SK-N-SH treated with all-trans-retinoic acid at 6 μM for 48 hours (cell line): Measurements from ENCODE around the gene CAPRIN1.

Experiments
- ATAC-seq: fragments of 200-7000 bp; cut with Tn5 transposase; 3 replicates; pipeline ENCODE4 v1.9.1; 2020; ENCODE audit warnings: mild to moderate bottlenecking, moderate library complexity
- ARNTL ChIP-seq: fragments of 450-650 bp; formaldehyde crosslinking; IDR thresholded peaks from 2 replicates; pipeline ENCODE4 v1.5.0; 2020; ENCODE audit warnings: low read depth, mild to moderate bottlenecking, moderate library complexity, borderline replicate concordance
- BACH2 ChIP-seq: fragments of 250-450 bp; sonication (Bioruptor Pico); IDR thresholded peaks from 2 replicates; pipeline ENCODE4 v1.9.0; 2021; ENCODE audit warnings: mild to moderate bottlenecking, borderline replicate concordance
- CSDC2 ChIP-seq: fragments of 250-450 bp; sonication (Bioruptor Pico); IDR thresholded peaks from 2 replicates; pipeline ENCODE4 v1.5.0; 2020; ENCODE audit warnings: mild to moderate bottlenecking, moderate library complexity
- ESRRG ChIP-seq: fragments of 250-450 bp; sonication (Bioruptor Pico); IDR thresholded peaks from 2 replicates; pipeline ENCODE4 v1.6.1; 2021; ENCODE audit warnings: mild to moderate bottlenecking
- GLIS3 ChIP-seq: fragments of 250-450 bp; sonication (Bioruptor Pico); IDR thresholded peaks from 2 replicates; pipeline ENCODE4 v1.5.0; 2020; ENCODE audit warnings: mild to moderate bottlenecking, moderate library complexity
- ISL1 ChIP-seq: fragments of 250-450 bp; sonication (Bioruptor Pico); IDR thresholded peaks from 2 replicates; pipeline ENCODE4 v2.1.2; 2022; ENCODE audit warnings: mild to moderate bottlenecking, moderate library complexity
- OSR1 ChIP-seq: fragments of 250-450 bp; sonication (Bioruptor Pico); IDR thresholded peaks from 2 replicates; pipeline ENCODE4 v1.8.0; 2022; ENCODE audit warnings: moderate library complexity, mild to moderate bottlenecking, inconsistent platforms
- PPARA ChIP-seq: fragments of 250-450 bp; sonication (Bioruptor Pico); IDR thresholded peaks from 2 replicates; pipeline ENCODE4 v1.5.0; 2020; ENCODE audit warnings: mild to moderate bottlenecking, borderline replicate concordance
- RARB ChIP-seq: fragments of 250-450 bp; sonication (Bioruptor Pico); IDR thresholded peaks from 2 replicates; pipeline ENCODE4 v1.8.0; 2021; ENCODE audit warnings: mild to moderate bottlenecking, moderate library complexity
- SNAI2 ChIP-seq: fragments of 250-450 bp; sonication (Bioruptor Pico); IDR thresholded peaks from 2 replicates; pipeline ENCODE4 v1.5.0; 2020; ENCODE audit warnings: mild to moderate bottlenecking, moderate library complexity
- TCF4 ChIP-seq: fragments of 250-450 bp; sonication (Bioruptor Pico); IDR thresholded peaks from 2 replicates; pipeline ENCODE4 v1.8.0; 2021; ENCODE audit warnings: mild to moderate bottlenecking, moderate library complexity, borderline replicate concordance
- TOX ChIP-seq: fragments of 250-450 bp; sonication (Bioruptor Pico); IDR thresholded peaks from 2 replicates; pipeline ENCODE4 v1.8.0; 2021; ENCODE audit warnings: mild to moderate bottlenecking, moderate library complexity, borderline replicate concordance
- ZC3H10 ChIP-seq: fragments of 250-450 bp; sonication (Bioruptor Pico); IDR thresholded peaks from 2 replicates; pipeline ENCODE4 v1.5.1; 2021; ENCODE audit warnings: mild to moderate bottlenecking, moderate library complexity
- ZFP3 ChIP-seq: fragments of 250-450 bp; sonication (Bioruptor Pico); IDR thresholded peaks from 2 replicates; pipeline ENCODE4 v1.5.0; 2020; ENCODE audit warnings: mild to moderate bottlenecking, moderate library complexity
- ZFP30 ChIP-seq: fragments of 450-650 bp; formaldehyde crosslinking; IDR thresholded peaks from 2 replicates; pipeline ENCODE4 v1.5.0; 2022; ENCODE audit warnings: mild to moderate bottlenecking, moderate library complexity
- ZNF565 ChIP-seq: fragments of 450-650 bp; formaldehyde crosslinking; conservative IDR thresholded peaks from 2 replicates; pipeline ENCODE4 v1.5.0; 2020; ENCODE audit warnings: low read depth, mild to moderate bottlenecking, moderate library complexity
- ZNF70 ChIP-seq: fragments of 450-650 bp; formaldehyde crosslinking; IDR thresholded peaks from 2 replicates; pipeline ENCODE4 v1.5.0; 2020; ENCODE audit warnings: mild to moderate bottlenecking, moderate library complexity
- ZNF8 ChIP-seq: fragments of 450-650 bp; formaldehyde crosslinking; IDR thresholded peaks from 2 replicates; pipeline ENCODE4 v1.5.0; 2020; ENCODE audit warnings: mild to moderate bottlenecking, moderate library complexity
- TF ChIP-seq, protein P1 (sequence below): fragments of 250-450 bp; sonication (Bioruptor Pico); IDR thresholded peaks from 2 replicates; pipeline ENCODE4 v1.5.1; 2021; ENCODE audit warnings: mild to moderate bottlenecking, moderate library complexity
- TF ChIP-seq, protein P2 (sequence below): fragments of 250-450 bp; sonication (Bioruptor Pico); IDR thresholded peaks from 2 replicates; pipeline ENCODE4 v1.5.0; 2020; ENCODE audit warnings: mild to moderate bottlenecking, moderate library complexity
- TF ChIP-seq, protein P3 (sequence below): fragments of 250-450 bp; sonication (Bioruptor Pico); IDR thresholded peaks from 2 replicates; pipeline ENCODE4 v1.8.0; 2021; ENCODE audit warnings: low read depth, mild to moderate bottlenecking, moderate library complexity, borderline replicate concordance
- TF ChIP-seq, protein P4 (sequence below): fragments of 250-450 bp; sonication (Bioruptor Pico); IDR thresholded peaks from 2 replicates; pipeline ENCODE4 v1.8.0; 2020; ENCODE audit warnings: mild to moderate bottlenecking, moderate library complexity, borderline replicate concordance
- TF ChIP-seq, protein P5 (sequence below): fragments of 250-450 bp; sonication (Bioruptor Pico); IDR thresholded peaks from 2 replicates; pipeline ENCODE4 v1.5.1; 2020; ENCODE audit warnings: low read depth, mild to moderate bottlenecking, moderate library complexity

The CAPRIN1 gene

DNA sequence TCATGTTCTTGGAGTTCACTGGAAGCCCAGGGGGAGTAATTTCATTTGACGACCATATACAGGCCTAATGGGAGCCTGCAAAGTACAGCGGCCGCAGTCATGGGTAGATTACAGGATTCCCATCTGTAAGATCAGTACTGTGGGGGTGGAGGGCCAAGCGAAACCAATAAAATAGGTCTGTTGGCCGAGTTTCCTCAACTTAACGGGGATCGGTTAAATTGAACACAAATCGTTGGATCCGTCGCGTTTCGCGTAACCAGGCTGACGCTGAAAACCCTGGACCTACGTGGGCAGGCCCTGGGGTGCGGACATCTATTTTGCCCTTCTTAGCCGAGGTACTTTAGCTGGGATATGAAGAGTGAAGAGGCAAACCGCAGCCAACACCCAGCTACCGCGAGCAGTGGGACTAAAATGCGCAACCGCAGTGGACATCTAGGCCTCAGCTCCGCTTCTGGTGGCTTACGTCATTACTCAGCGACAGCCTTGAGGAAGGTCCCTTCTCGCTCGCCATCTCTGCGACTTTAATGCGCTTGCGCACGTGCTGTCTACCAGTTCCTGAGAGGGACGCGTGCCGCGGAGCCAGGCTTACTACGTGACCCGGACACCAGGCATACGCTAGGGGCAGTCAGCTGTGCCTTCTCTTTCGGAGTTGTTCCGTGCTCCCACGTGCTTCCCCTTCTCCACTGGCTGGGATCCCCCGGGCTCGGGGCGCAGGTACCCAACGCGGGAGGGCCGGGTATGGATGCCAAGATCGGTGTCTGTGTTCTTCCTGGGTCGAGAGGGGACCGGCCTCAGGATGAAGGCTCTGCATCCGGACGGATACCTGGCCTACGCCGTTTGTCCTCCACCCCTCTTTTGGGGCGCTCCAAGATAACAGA lies 53.8 kb downstream of the CAPRIN1 start, which contains the start of gene NAT10:
NAT10 (plus strand) TSS at position 551 of the 878 bp plus-strand sequence. CDS start 2,597 bp downstream, outside the sequence.
- peak; percentile 78; the same call in 1 of the 2 replicates for TF ChIP-seq ZNF565 (CRISPR knock-in tag)
- no peak for TF ChIP-seq BACH2 (CRISPR knock-in tag)
- TF ChIP-seq, protein P1, sequence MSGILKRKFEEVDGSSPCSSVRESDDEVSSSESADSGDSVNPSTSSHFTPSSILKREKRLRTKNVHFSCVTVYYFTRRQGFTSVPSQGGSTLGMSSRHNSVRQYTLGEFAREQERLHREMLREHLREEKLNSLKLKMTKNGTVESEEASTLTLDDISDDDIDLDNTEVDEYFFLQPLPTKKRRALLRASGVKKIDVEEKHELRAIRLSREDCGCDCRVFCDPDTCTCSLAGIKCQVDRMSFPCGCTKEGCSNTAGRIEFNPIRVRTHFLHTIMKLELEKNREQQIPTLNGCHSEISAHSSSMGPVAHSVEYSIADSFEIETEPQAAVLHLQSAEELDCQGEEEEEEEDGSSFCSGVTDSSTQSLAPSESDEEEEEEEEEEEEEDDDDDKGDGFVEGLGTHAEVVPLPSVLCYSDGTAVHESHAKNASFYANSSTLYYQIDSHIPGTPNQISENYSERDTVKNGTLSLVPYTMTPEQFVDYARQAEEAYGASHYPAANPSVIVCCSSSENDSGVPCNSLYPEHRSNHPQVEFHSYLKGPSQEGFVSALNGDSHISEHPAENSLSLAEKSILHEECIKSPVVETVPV: peak; percentile 48; the same call in 1 of the 2 replicates
- no peak for TF ChIP-seq TCF4 (CRISPR knock-in tag)
- TF ChIP-seq, protein P2, sequence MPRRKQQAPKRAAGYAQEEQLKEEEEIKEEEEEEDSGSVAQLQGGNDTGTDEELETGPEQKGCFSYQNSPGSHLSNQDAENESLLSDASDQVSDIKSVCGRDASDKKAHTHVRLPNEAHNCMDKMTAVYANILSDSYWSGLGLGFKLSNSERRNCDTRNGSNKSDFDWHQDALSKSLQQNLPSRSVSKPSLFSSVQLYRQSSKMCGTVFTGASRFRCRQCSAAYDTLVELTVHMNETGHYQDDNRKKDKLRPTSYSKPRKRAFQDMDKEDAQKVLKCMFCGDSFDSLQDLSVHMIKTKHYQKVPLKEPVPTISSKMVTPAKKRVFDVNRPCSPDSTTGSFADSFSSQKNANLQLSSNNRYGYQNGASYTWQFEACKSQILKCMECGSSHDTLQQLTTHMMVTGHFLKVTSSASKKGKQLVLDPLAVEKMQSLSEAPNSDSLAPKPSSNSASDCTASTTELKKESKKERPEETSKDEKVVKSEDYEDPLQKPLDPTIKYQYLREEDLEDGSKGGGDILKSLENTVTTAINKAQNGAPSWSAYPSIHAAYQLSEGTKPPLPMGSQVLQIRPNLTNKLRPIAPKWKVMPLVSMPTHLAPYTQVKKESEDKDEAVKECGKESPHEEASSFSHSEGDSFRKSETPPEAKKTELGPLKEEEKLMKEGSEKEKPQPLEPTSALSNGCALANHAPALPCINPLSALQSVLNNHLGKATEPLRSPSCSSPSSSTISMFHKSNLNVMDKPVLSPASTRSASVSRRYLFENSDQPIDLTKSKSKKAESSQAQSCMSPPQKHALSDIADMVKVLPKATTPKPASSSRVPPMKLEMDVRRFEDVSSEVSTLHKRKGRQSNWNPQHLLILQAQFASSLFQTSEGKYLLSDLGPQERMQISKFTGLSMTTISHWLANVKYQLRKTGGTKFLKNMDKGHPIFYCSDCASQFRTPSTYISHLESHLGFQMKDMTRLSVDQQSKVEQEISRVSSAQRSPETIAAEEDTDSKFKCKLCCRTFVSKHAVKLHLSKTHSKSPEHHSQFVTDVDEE: no peak
- TF ChIP-seq ISL1 (CRISPR knock-in tag): no peak
- no peak for TF ChIP-seq PPARA (CRISPR knock-in tag)
- peak; percentile 48; the same call in 1 of the 2 replicates for TF ChIP-seq ZNF8 (CRISPR knock-in tag)
- TF ChIP-seq, protein P3, sequence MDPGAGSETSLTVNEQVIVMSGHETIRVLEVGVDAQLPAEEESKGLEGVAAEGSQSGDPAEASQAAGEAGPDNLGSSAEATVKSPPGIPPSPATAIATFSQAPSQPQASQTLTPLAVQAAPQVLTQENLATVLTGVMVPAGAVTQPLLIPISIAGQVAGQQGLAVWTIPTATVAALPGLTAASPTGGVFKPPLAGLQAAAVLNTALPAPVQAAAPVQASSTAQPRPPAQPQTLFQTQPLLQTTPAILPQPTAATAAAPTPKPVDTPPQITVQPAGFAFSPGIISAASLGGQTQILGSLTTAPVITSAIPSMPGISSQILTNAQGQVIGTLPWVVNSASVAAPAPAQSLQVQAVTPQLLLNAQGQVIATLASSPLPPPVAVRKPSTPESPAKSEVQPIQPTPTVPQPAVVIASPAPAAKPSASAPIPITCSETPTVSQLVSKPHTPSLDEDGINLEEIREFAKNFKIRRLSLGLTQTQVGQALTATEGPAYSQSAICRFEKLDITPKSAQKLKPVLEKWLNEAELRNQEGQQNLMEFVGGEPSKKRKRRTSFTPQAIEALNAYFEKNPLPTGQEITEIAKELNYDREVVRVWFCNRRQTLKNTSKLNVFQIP (CRISPR knock-in tag): no peak
- TF ChIP-seq OSR1: no peak
- 0 out of 2 replicates have a peak, but pooled peaks have one; percentile 12 for TF ChIP-seq RARB (CRISPR knock-in tag)
- TF ChIP-seq ZFP30 (CRISPR knock-in tag): peak; percentile 40
- TF ChIP-seq ESRRG (CRISPR knock-in tag): no peak; the same call in 1 of the 2 replicates
- TF ChIP-seq CSDC2 (CRISPR knock-in tag): no peak
- 0 out of 2 replicates have a peak, but pooled peaks have one; percentile 29 for TF ChIP-seq ZFP3 (CRISPR knock-in tag)
- TF ChIP-seq, protein P4, sequence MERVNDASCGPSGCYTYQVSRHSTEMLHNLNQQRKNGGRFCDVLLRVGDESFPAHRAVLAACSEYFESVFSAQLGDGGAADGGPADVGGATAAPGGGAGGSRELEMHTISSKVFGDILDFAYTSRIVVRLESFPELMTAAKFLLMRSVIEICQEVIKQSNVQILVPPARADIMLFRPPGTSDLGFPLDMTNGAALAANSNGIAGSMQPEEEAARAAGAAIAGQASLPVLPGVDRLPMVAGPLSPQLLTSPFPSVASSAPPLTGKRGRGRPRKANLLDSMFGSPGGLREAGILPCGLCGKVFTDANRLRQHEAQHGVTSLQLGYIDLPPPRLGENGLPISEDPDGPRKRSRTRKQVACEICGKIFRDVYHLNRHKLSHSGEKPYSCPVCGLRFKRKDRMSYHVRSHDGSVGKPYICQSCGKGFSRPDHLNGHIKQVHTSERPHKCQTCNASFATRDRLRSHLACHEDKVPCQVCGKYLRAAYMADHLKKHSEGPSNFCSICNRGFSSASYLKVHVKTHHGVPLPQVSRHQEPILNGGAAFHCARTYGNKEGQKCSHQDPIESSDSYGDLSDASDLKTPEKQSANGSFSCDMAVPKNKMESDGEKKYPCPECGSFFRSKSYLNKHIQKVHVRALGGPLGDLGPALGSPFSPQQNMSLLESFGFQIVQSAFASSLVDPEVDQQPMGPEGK (CRISPR knock-in tag): peak; percentile 79
- TF ChIP-seq ZC3H10 (CRISPR knock-in tag): 0 out of 2 replicates have a peak, but pooled peaks have one; percentile 39
- peak; percentile 54; the same call in 1 of the 2 replicates for TF ChIP-seq TOX (CRISPR knock-in tag)
- 0 out of 2 replicates have a peak, but pooled peaks have one; percentile 3 for TF ChIP-seq ARNTL
- TF ChIP-seq, protein P5, sequence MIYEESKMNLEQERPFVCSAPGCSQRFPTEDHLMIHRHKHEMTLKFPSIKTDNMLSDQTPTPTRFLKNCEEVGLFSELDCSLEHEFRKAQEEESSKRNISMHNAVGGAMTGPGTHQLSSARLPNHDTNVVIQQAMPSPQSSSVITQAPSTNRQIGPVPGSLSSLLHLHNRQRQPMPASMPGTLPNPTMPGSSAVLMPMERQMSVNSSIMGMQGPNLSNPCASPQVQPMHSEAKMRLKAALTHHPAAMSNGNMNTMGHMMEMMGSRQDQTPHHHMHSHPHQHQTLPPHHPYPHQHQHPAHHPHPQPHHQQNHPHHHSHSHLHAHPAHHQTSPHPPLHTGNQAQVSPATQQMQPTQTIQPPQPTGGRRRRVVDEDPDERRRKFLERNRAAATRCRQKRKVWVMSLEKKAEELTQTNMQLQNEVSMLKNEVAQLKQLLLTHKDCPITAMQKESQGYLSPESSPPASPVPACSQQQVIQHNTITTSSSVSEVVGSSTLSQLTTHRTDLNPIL (CRISPR knock-in tag): no peak; the same call in 1 of the 2 replicates
- TF ChIP-seq ZNF70 (CRISPR knock-in tag): no peak; the same call in 1 of the 2 replicates
- no peak for TF ChIP-seq SNAI2 (CRISPR knock-in tag)
- peak; percentile 85 for TF ChIP-seq GLIS3 (CRISPR knock-in tag)
- ATAC-seq: peak; percentile 91
